CD4-positive, alpha-beta T cell (primary cell): Measurements from ENCODE around the gene KCNK6. TPM values are rescaled to one million over a fixed set of nuclear protein-coding genes. Genes with fewer than 3 reads are reported as not detected.

Source experiments
- ATAC-seq: fragments of 200-7000 bp; cut with Tn5 transposase; one replicate; pipeline ENCODE4 v1.10.0; 2022; ENCODE audit warnings: mild to moderate bottlenecking; ENCODE audit not compliant: poor library complexity
- CTCF ChIA-PET: fragments of 350-600 bp; sonication (Branson Sonifier 250); formaldehyde crosslinking; loops from one replicate; lab custom pipeline; 2021; ENCODE audit warnings: antibody characterized with exemption, inconsistent platforms; lab: Charles Lee
- POLR2A ChIA-PET: fragments of 350-600 bp; sonication (Branson Sonifier 250); formaldehyde crosslinking; loops from one replicate; lab custom pipeline; 2021; ENCODE audit warnings: antibody characterized with exemption, inconsistent platforms; lab: Charles Lee
- DNase-seq, 14 experiments: peaks; one replicate each; pipeline ENCODE4 v3.0.0-alpha.2; 2013 to 2020; ENCODE audit warnings: mixed read lengths in 2 of 14
- H3K27ac ChIP-seq, 2 donors: one replicate each; pipeline versions ENCODE4 v1.5.1 to v1.7.0; 2013; ENCODE audit warnings: low read length in 2 of 2, low read depth in 1 of 2, mild to moderate bottlenecking in 1 of 2
- H3K27me3 ChIP-seq, 2 experiments: 1 replicate in 1 of 2; 2 replicates in 1 of 2; pipeline versions ENCODE4 v1.6.1 to v1.7.0; 2013; ENCODE audit warnings: low read length in 2 of 2, control low read depth in 1 of 2, mild to moderate bottlenecking in 1 of 2, moderate library complexity in 1 of 2; ENCODE audit not compliant: insufficient read depth in 2 of 2, control insufficient read depth in 1 of 2
- H3K36me3 ChIP-seq: one replicate; pipeline ENCODE4 v1.6.1; 2013; ENCODE audit warnings: low read length, control low read depth; ENCODE audit not compliant: insufficient read depth
- H3K4me1 ChIP-seq: one replicate; pipeline ENCODE4 v1.6.1; 2013; ENCODE audit warnings: low read length, control low read depth; ENCODE audit not compliant: insufficient read depth
- H3K4me3 ChIP-seq: one replicate; pipeline ENCODE4 v1.5.1; 2013; ENCODE audit warnings: mild to moderate bottlenecking, low read length, moderate library complexity
- H3K9me3 ChIP-seq, 2 experiments: 1 replicate in 1 of 2; 2 replicates in 1 of 2; pipeline versions ENCODE4 v1.6.1 to v1.7.0; 2013; ENCODE audit warnings: low read length in 2 of 2, mild to moderate bottlenecking in 2 of 2, control low read depth in 1 of 2, moderate library complexity in 1 of 2; ENCODE audit not compliant: control insufficient read depth in 1 of 2, insufficient read depth in 1 of 2
- H3K27ac Mint-ChIP-seq: one replicate; pipeline ENCODE4 v1.8.0; 2020; ENCODE audit warnings: mixed read lengths
- H3K27me3 Mint-ChIP-seq: one replicate; pipeline ENCODE4 v1.8.0; 2021; ENCODE audit warnings: mixed read lengths
- H3K36me3 Mint-ChIP-seq: one replicate; pipeline ENCODE4 v1.8.0; 2021; ENCODE audit warnings: low read depth, mixed read lengths
- H3K4me1 Mint-ChIP-seq: one replicate; pipeline ENCODE4 v1.8.0; 2021; ENCODE audit warnings: low read depth, mixed read lengths
- H3K4me3 Mint-ChIP-seq: one replicate; pipeline ENCODE4 v1.8.0; 2020; ENCODE audit warnings: mild to moderate bottlenecking, mixed read lengths
- H3K9me3 Mint-ChIP-seq: one replicate; pipeline ENCODE4 v1.8.0; 2020; ENCODE audit warnings: mixed read lengths
- CTCF ChIP-seq: fragments of 200-600 bp; IDR thresholded peaks from one replicate; pipeline ENCODE4 v1.8.0; 2022; ENCODE audit warnings: antibody characterized with exemption, mild to moderate bottlenecking
- intact Hi-C, 2 experiments: fragments of 100-400 bp; cut with DNase I in 1 of 2; cut with micrococcal nuclease in 1 of 2; formaldehyde crosslinking; loops; one replicate each; pipeline versions ENCODE4 v1.15.1 to v1.9.0; 2023 to 2025; cut with DNase I, micrococcal nuclease
- total RNA-seq, 174 experiments: library from RNA in 2 of 174; stranded (reverse) in 2 of 174; gene quantifications; one replicate each; pipeline ENCODE4 v1.2.3 and lab custom pipeline; 2021 to 2026

The KCNK6 gene
- total RNA-seq, 2 experiments from 2014 or later: 3.0 to 3.1 TPM

GRCh38 chr19:38310279-38310670 lies 9.4 kb upstream of the KCNK6 start:
- H3K27me3 ChIP-seq: no peaks in the 10 kb centered on the region
- H3K9me3 ChIP-seq: no peaks in the 10 kb centered on the region
- Mint-ChIP-seq H3K27ac (no peak overlapping the region), H3K9me3 (no peaks in the 10 kb centered on the region), H3K4me1 (peaks cover 3% of the 10 kb centered on the region), H3K27me3 (no peaks in the 10 kb centered on the region), H3K36me3 (peaks cover 33% of the 10 kb centered on the region), H3K4me3 (no peak overlapping the region)
- no peak overlapping the region for H3K4me3 ChIP-seq
- no peak for TF ChIP-seq CTCF
- intact Hi-C loops: loop anchor here in 1 of 2 experiments (5.0 kb wide), 1 partner anchor 43 kb away; no protein-coding TSS in a partner anchor
- H3K4me1 ChIP-seq: peaks cover 6% of the 10 kb centered on the region
- H3K36me3 ChIP-seq: peaks cover 19% of the 10 kb centered on the region
- POLR2A ChIA-PET: no interaction called here
- CTCF ChIA-PET: interaction anchor here (0.5 kb wide), 1 partner anchor 604 kb away, joined by 3 read pairs; no protein-coding TSS in a partner anchor
- ATAC-seq: no peak
- no peak for DNase-seq
- H3K27ac ChIP-seq: no peak overlapping the region

GRCh38 chr19:38310986-38311385 lies 8.7 kb upstream of the KCNK6 start:
- peaks cover 10% of the 10 kb centered on the region for H3K4me1 ChIP-seq
- POLR2A ChIA-PET: no interaction called here
- peaks cover 10% of the 10 kb centered on the region for H3K4me1 Mint-ChIP-seq
- no peak overlapping the region for H3K4me3 ChIP-seq
- H3K27me3 ChIP-seq: no peaks in the 10 kb centered on the region
- no peak overlapping the region for H3K4me3 Mint-ChIP-seq
- H3K27ac ChIP-seq: no peak overlapping the region
- no peak for TF ChIP-seq CTCF
- ATAC-seq (no peak), DNase-seq (no peak)
- H3K9me3 ChIP-seq: no peaks in the 10 kb centered on the region
- H3K9me3 Mint-ChIP-seq: no peaks in the 10 kb centered on the region
- H3K27ac Mint-ChIP-seq: no peak overlapping the region
- no peaks in the 10 kb centered on the region for H3K27me3 Mint-ChIP-seq
- intact Hi-C loops: loop anchor here in 1 of 2 experiments (5.0 kb wide), 1 partner anchor 44 kb away; no protein-coding TSS in a partner anchor
- H3K36me3 Mint-ChIP-seq: peaks cover 33% of the 10 kb centered on the region
- CTCF ChIA-PET: interaction anchor here (0.5 kb wide), 1 partner anchor 603 kb away, joined by 3 read pairs; no protein-coding TSS in a partner anchor
- H3K36me3 ChIP-seq: peaks cover 15% of the 10 kb centered on the region

- CTCF ChIA-PET: no interaction called here
- H3K36me3 Mint-ChIP-seq: peaks cover under 1% of the 10 kb centered on the region
- no peak for TF ChIP-seq CTCF
These were observed 3.8 kb upstream of the KCNK6 start, which contains the start of gene YIF1B for GRCh38 chr19:38315657-38316476. TSS of gene YIF1B (minus strand) at chr19:38315947. CDS start at chr19:38315917, 30 bp downstream.

More at GRCh38 chr19:38315657-38316476, 3.8 kb upstream of the KCNK6 start, which contains the start of gene YIF1B:
- H3K27ac Mint-ChIP-seq: peak within 1 kb of the TSS; percentile 88
- H3K27me3 Mint-ChIP-seq: no peaks in the 10 kb centered on the region
- Histone ChIP-seq H3K4me3 (peak within 1 kb of the TSS; percentile 76), H3K9me3 (no peaks in the 10 kb centered on the region), H3K36me3 (no peaks in the 10 kb centered on the region), H3K4me1 (peaks cover 51% of the 10 kb centered on the region), H3K27me3 (no peaks in the 10 kb centered on the region), H3K27ac (peak within 1 kb of the TSS; percentile 79 to 88)
- peak within 1 kb of the TSS; percentile 90 for H3K4me3 Mint-ChIP-seq
- DNase-seq (peak; percentile 90 to 98 (median 94)), ATAC-seq (peak; percentile 90)
- intact Hi-C loops: loop anchor here (1.0 to 5.0 kb wide), 6 partner anchors 19 to 409 kb away; partner anchors contain the start of genes SIPA1L3 (in 2 of the 2), CATSPERG (in 1 of the 2), PSMD8 (in 1 of the 2) and SPINT2 (in 1 of the 2)
- H3K4me1 Mint-ChIP-seq: peaks cover 45% of the 10 kb centered on the region
- POLR2A ChIA-PET: interaction anchor here (1.0 to 1.2 kb wide), 2 partner anchors 52 to 58 kb away, joined by 3 to 5 read pairs; partner anchors contain the start of genes PSMD8 and SPINT2
- H3K9me3 Mint-ChIP-seq: no peaks in the 10 kb centered on the region
